ENCODE results near the gene YPEL1. TPM values are rescaled to one million over a fixed set of nuclear protein-coding genes. Genes with fewer than 3 reads are reported as not detected.

The YPEL1 gene
- total and polyA plus RNA-seq, 2 of the 8 experiments (the other 6 are each of a cell fraction or from before 2014, with no cell fraction given): 6.0 to 6.7 TPM

DNA sequence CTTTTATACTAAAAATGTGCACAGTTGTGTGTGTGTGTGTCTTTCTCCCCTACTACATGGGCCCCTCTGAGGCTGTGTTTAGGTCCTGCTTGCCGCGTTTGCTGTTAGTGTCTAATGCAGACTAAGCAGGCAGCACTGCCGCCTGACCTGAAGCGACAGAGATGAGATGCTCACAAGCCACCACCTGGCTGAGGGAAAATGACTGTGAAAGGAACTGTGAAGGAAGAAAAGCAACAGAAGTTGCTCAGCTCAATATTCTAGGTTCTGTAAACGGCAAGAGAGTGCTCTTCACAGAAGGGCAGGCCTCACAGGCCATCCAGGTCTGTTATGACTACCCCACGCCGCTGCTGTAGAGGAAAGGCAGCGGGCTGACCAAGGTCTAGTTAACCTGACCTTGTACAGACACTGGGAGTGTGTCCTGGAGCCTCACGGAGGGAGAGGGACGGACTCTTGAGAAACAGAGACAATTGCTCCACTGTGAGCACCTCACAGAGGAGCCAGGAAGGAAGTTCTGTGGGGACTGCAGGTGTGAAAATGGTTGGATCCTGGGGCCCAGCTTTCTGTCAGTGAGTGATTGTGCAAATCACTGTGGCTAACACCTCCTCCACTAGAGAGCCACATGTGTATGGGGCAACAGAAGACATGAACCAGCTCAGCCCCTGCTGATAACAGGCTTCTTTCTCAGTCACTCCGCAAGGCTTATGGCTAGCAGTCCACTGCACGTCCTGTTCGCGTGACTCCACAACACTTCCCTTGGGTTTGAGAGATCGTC lies 31.3 kb upstream of the YPEL1 start:
- Histone ChIP-seq H2BK12ac (ENCODE audit: low read depth, low read length) (no peak overlapping the region), H3K27ac (ENCODE audit: low read depth, low read length) (no peak overlapping the region), H3K18ac (ENCODE audit: extremely low read depth, low read length) (no peak overlapping the region), H2BK20ac (ENCODE audit: low read length) (no peak overlapping the region), H4K5ac (ENCODE audit: insufficient read length, low read depth, low read length) (no peak overlapping the region), H4K20me1 (replicated peaks in 1 of 2; ENCODE audit: control insufficient read depth in 1 of 2, insufficient read depth in 2 of 2, low read length in 2 of 2) (peaks cover 0 to 2% of the 10 kb centered on the region in 2 experiments), H3K56ac (replicated peaks; ENCODE audit: insufficient read length, low read depth, low read length) (no peak overlapping the region), H3K23ac (ENCODE audit: insufficient read length) (no peak overlapping the region), H3K14ac (ENCODE audit: insufficient read length) (no peak overlapping the region), H3K4me2 (ENCODE audit: insufficient read depth in 1 of 2, low read depth in 2 of 2, low read length in 2 of 2) (no peak overlapping the region), H4K8ac (ENCODE audit: extremely low read depth, insufficient read depth, low read length) (no peak overlapping the region), H3K4me3 (ENCODE audit: extremely low read depth in 1 of 4, insufficient read depth in 2 of 4, low read depth in 3 of 4, low read length in 4 of 4) (no peak overlapping the region), H3K79me1 (ENCODE audit: low read depth, low read length) (no peaks in the 10 kb centered on the region; the same call in 1 of the 2 replicates), H2BK120ac (replicated peaks; ENCODE audit: low read depth, low read length) (no peak overlapping the region), H4K91ac (replicated peaks; ENCODE audit: insufficient read length, low read length) (no peak overlapping the region), H2BK15ac (ENCODE audit: low read length) (no peak overlapping the region), H3K4me1 (replicated peaks in 1 of 4; ENCODE audit: control insufficient read depth in 3 of 4, insufficient read depth in 4 of 4, low read length in 3 of 4) (no peaks in the 10 kb centered on the region), H2AK5ac (ENCODE audit: low read depth, low read length) (no peak overlapping the region), H3K4ac (replicated peaks; ENCODE audit: insufficient read length, low read depth, low read length) (no peak overlapping the region), H3K23me2 (ENCODE audit: low read depth, low read length) (no peaks in the 10 kb centered on the region), H3K79me2 (ENCODE audit: control insufficient read depth in 1 of 2, insufficient read depth in 2 of 2, low read length in 2 of 2) (no peaks in the 10 kb centered on the region), H2AFZ (ENCODE audit: low read length) (no peak overlapping the region), H3K27me3 (replicated peaks in 1 of 4; ENCODE audit: control insufficient read depth in 3 of 4, extremely low read depth in 1 of 4, insufficient read depth in 3 of 4, low read length in 3 of 4) (no peaks in the 10 kb centered on the region), H3K36me3 (ENCODE audit: control insufficient read depth in 2 of 4, insufficient read depth in 4 of 4, low read length in 3 of 4) (peaks cover 30 to 84% (median 68%) of the 10 kb centered on the region in 4 experiments), H3K9me3 (ENCODE audit: insufficient read depth in 2 of 2, low read depth in 1 of 2, low read length in 1 of 2) (no peaks in the 10 kb centered on the region), H3K9ac (replicated peaks in 1 of 4; ENCODE audit: extremely low read depth in 1 of 4, low read depth in 3 of 4, low read length in 3 of 4) (no peak overlapping the region), H2BK5ac (ENCODE audit: low read depth, low read length) (no peak overlapping the region; the same call in 1 of the 2 replicates)
- WGBS, 2 experiments (ENCODE audit: extremely low coverage in 1 of 2, insufficient coverage in 1 of 2, insufficient read length in 1 of 2, insufficient replicate concordance in 2 of 2, low coverage in 1 of 2, low lambda C conversion rate in 2 of 2, missing lambda C conversion rate in 1 of 2): 91% methylated on average over 15 of the region's 15 CpGs; no CpG with 5 or more reads in 1 of the 2 experiments
- CTCF ChIA-PET (ENCODE audit: partially characterized antibody): no interaction called here
- FAIRE-seq: no peak
- no peak for DNase-seq (ENCODE audit: low read depth in 1 of 2, low spot score in 2 of 2)
- POLR2A ChIA-PET (ENCODE audit: partially characterized antibody): no interaction called here
- TF ChIP-seq CTBP2 (IDR thresholded peaks at IDR 0.05; ENCODE audit: borderline replicate concordance, insufficient read depth, insufficient read length, low read length): no peak
- TF ChIP-seq, protein P1, sequence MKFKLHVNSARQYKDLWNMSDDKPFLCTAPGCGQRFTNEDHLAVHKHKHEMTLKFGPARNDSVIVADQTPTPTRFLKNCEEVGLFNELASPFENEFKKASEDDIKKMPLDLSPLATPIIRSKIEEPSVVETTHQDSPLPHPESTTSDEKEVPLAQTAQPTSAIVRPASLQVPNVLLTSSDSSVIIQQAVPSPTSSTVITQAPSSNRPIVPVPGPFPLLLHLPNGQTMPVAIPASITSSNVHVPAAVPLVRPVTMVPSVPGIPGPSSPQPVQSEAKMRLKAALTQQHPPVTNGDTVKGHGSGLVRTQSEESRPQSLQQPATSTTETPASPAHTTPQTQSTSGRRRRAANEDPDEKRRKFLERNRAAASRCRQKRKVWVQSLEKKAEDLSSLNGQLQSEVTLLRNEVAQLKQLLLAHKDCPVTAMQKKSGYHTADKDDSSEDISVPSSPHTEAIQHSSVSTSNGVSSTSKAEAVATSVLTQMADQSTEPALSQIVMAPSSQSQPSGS (IDR thresholded peaks at IDR 0.05; ENCODE audit: low read length): no peak
- TF ChIP-seq POLR2A (IDR thresholded peaks at IDR 0.05; ENCODE audit: control extremely low read depth in 1 of 2, low read depth in 2 of 2, low read length in 2 of 2): no peak
- TF ChIP-seq YY1 (IDR thresholded peaks at IDR 0.05; ENCODE audit: low read depth, low read length): no peak
- TF ChIP-seq RFX5 (IDR thresholded peaks at IDR 0.05; ENCODE audit: borderline replicate concordance, low read depth, low read length): no peak
- no peak for TF ChIP-seq CHD2 (IDR thresholded peaks at IDR 0.05; ENCODE audit: low read length)
- TF ChIP-seq ASH2L (IDR thresholded peaks at IDR 0.05; ENCODE audit: low read length): no peak
- no peak for TF ChIP-seq SP1 (IDR thresholded peaks at IDR 0.05; ENCODE audit: low read depth, low read length)

Measured in H1 (cell line).